ENCODE measurements around the gene CTNNAL1.
"Not testable (repeated sequence)": the region's sequence is repeated elsewhere in the genome, so short reads cannot be mapped to it uniquely, and the experiment has no call there.

CTNNAL1 gene

DNA sequence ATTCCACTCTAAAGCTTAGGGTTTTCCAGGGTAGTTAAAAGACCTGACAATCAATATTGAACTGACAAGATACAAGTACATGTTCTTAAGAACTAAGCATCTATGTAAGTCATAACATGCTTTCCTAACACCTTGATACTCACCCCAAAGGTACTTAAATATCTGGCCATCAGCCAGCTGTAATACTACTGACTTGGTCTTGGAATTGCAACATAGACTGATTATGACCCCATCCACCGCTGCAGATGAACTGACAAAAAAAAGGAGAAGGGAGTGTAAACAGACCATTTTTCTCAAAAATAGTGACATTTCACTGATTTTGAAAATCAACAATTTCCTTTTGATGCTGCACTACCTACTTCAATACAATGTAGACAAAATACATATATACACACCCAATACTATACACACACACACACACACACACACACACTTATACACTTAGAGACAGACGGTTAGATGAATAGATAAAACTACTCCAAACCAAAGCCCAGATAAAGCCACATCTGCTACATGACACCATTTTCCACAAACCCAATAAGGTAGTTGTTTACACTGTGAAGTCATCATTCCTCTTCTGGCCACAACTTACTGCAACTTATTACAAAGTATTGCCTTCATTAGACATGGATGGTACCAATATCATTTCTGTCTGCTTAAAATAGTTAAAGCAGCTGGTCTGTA, 109.7 kb downstream of the CTNNAL1 start:
- TF ChIP-seq, protein P1, sequence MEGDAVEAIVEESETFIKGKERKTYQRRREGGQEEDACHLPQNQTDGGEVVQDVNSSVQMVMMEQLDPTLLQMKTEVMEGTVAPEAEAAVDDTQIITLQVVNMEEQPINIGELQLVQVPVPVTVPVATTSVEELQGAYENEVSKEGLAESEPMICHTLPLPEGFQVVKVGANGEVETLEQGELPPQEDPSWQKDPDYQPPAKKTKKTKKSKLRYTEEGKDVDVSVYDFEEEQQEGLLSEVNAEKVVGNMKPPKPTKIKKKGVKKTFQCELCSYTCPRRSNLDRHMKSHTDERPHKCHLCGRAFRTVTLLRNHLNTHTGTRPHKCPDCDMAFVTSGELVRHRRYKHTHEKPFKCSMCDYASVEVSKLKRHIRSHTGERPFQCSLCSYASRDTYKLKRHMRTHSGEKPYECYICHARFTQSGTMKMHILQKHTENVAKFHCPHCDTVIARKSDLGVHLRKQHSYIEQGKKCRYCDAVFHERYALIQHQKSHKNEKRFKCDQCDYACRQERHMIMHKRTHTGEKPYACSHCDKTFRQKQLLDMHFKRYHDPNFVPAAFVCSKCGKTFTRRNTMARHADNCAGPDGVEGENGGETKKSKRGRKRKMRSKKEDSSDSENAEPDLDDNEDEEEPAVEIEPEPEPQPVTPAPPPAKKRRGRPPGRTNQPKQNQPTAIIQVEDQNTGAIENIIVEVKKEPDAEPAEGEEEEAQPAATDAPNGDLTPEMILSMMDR (IDR thresholded peaks at IDR 0.05; ENCODE audit: control insufficient read depth, extremely low read depth, insufficient read depth), result no peak
- no peak overlapping the region for H3K4me3 ChIP-seq (ENCODE audit: low read depth, low read length)
- no peak for DNase-seq (ENCODE audit: low read depth)

GRCh38 chr9:108900176-108900575, 113.1 kb downstream of the CTNNAL1 start:
- TF ChIP-seq, protein P1 (IDR thresholded peaks at IDR 0.05; ENCODE audit: control insufficient read depth, extremely low read depth, insufficient read depth), result no peak
- no peak for DNase-seq (ENCODE audit: low read depth)
- H3K4me3 ChIP-seq (ENCODE audit: low read depth, low read length), result no peak overlapping the region

DNA sequence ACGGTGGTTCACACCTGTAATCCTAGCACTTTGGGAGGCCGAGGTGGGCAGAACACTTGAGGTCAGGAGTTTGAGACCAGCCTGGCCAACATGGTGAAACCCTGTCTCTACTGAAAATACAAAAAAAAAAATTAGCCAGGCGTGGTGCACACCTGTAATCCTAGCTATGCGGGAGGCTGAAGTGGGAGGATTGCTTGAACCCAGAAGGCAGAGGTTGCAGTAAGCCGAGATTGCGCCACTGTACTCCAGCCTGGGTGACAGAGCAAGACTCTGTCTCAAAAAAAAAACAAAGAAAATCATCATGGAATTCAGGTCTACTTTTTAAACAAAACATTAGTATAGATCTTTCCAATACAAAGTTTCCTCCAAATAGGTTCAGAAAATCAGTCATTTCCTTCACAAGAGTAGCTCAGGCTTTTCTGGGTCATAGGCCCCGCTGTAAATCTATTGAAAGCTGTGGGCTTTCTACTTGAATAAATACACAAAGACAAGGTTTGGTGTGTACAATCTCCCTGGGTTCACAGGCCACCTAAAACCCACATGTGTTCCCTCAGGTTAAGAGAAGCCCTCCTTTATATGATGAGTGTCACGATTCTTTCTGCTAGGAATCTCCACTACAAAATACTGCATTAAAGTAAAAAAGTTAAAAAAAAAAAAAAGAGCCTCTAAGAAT, 114.1 kb downstream of the CTNNAL1 start:
- DNase-seq (ENCODE audit: low read depth); H3K4me3 ChIP-seq (ENCODE audit: low read depth, low read length): not testable (repeated sequence)

DNA sequence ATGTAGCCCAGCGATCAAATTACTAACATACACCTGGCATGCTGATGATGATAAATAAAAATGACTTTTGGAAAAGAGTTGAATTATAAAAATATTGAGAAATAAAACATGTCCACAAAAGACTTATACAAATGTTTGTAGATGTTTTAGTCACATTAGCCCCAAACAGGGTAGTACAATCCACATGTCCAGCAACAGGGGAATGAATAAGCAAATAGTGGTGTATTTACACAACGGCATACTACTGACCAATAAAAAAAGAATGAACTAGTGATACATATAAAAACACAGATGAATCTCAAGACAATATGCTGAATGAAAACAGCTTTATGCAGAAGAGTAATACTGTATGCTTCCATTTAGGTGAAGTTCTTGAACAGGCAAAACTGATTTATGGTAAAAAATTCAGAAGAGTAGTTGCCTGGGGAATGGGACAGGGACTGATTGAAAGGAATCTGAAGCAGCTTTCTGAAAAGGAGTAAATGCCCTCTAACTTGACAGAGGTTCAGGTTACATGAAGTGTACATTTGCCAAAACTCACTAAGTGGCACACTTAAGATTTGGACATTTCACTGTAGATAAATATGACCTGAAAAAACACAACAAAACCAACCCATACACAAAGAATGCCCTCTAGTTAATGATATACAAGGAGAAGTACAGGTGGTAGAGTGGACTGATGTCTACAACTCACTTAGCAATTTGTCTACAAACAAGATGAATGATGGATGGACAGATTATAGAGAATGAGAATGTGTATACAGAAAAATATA, 115.8 kb downstream of the CTNNAL1 start:
- peak; percentile 35 for DNase-seq (ENCODE audit: low read depth)
- no peak overlapping the region for H3K4me3 ChIP-seq (ENCODE audit: low read depth, low read length)
- TF ChIP-seq, protein P1 (IDR thresholded peaks at IDR 0.05; ENCODE audit: control insufficient read depth, extremely low read depth, insufficient read depth), result no peak

DNA sequence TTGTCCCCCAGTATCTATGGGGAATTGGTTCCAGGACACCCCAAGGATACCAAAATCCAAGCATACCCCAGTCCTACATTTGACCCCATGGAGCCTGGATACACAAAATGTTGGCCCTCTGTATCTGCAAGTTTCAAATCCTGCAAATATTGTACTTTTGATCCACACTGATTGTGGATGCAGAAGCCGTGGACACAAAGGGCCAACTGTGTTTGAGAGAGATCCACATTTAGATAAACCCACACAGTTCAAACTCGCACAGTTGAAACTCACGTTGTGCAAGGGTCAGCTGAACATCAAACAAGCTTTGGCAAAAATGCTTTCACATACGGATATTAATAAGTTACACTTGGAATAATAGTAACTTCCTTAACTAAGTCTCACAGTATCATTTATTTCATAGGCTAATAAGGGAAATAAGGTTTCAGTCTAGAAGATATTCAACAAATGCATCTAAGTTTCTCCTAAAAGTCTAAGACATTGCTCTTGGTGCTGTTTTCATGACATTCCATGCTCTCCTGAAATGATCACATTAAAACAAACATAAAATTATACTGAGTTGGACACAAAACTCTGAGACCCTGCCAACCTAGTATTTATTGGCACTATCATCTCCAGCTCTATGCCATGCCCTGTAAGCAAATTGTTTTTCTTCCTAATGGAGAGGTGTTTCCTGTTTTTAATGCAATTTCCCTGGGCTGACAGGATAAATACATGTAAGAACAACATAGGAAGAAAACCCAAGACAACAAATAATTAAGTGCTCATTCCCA, 118.9 kb downstream of the CTNNAL1 start:
- H3K4me3 ChIP-seq (ENCODE audit: low read depth, low read length), result no peak overlapping the region
- DNase-seq (ENCODE audit: low read depth), result peak; percentile 89
- TF ChIP-seq, protein P1 (IDR thresholded peaks at IDR 0.05; ENCODE audit: control insufficient read depth, extremely low read depth, insufficient read depth), result no peak
